ENCODE measurements around the gene TRIM69. TPM values are rescaled to one million over a fixed set of nuclear protein-coding genes. Genes with fewer than 3 reads are reported as not detected.

Gene TRIM69
- total and polyA plus RNA-seq, 2 donors (not counting 1 experiment from before 2014, with no cell fraction given): 18.3 to 40.1 TPM

- H3K9me3 ChIP-seq (ENCODE audit: control insufficient read depth, insufficient read depth, low read depth, low read length): no peaks in the 10 kb centered on the region
- TF ChIP-seq EZH2 (IDR thresholded peaks at IDR 0.05; ENCODE audit: low read length, missing control alignments) (no peak), CTCF (conservative IDR thresholded peaks at IDR 0.05 in 1 of 2, IDR thresholded peaks at IDR 0.05 in 1 of 2; ENCODE audit: low read depth in 1 of 2, low read length in 2 of 2) (no peak)
- peak overlapping the region; percentile 63 for H2AFZ ChIP-seq (ENCODE audit: low read length)
- H3K27me3 ChIP-seq (ENCODE audit: control insufficient read depth, insufficient read depth, low read length): no peaks in the 10 kb centered on the region
- H3K4me2 ChIP-seq (ENCODE audit: extremely low read depth, insufficient read depth, low read length): peak overlapping the region; percentile 83
- peak overlapping the region; percentile 95 for H3K27ac ChIP-seq (ENCODE audit: insufficient read depth, low read length)
- H3K4me3 ChIP-seq (replicated peaks in 1 of 4; ENCODE audit: control extremely low read depth in 1 of 4, insufficient read depth in 1 of 4, low read depth in 3 of 4, low read length in 4 of 4): peak overlapping the region; percentile 72 to 94 (median 88)
- no peaks in the 10 kb centered on the region for H4K20me1 ChIP-seq (ENCODE audit: control insufficient read depth, extremely low read depth, insufficient read depth, low read length)
- peak overlapping the region; percentile 93 for H3K9ac ChIP-seq (ENCODE audit: insufficient read depth, low read length)
- peaks cover 10% of the 10 kb centered on the region for H3K4me1 ChIP-seq (ENCODE audit: control insufficient read depth, extremely low read depth, insufficient read depth, low read length)
- DNase-seq (ENCODE audit: low read depth in 2 of 2): peak in 1 of 2 donors; percentile 50
- no peaks in the 10 kb centered on the region for H3K36me3 ChIP-seq (ENCODE audit: control insufficient read depth, insufficient read depth, low read length)
- peaks cover 12% of the 10 kb centered on the region for H3K79me2 ChIP-seq (ENCODE audit: control insufficient read depth, insufficient read depth, low read length)
These were observed 6.8 kb upstream of the TRIM69 start for GRCh38 chr15:44729408-44730127.

GRCh38 chr15:44734839-44735481 is 1.4 kb upstream of the TRIM69 start:
- H2AFZ ChIP-seq (ENCODE audit: low read length): no peak overlapping the region
- no peak overlapping the region for H3K27ac ChIP-seq (ENCODE audit: insufficient read depth, low read length)
- H3K36me3 ChIP-seq (ENCODE audit: control insufficient read depth, insufficient read depth, low read length): no peaks in the 10 kb centered on the region
- H3K79me2 ChIP-seq (ENCODE audit: control insufficient read depth, insufficient read depth, low read length): peaks cover 7% of the 10 kb centered on the region
- no peak for DNase-seq (ENCODE audit: low read depth in 2 of 2)
- TF ChIP-seq EZH2 (IDR thresholded peaks at IDR 0.05; ENCODE audit: low read length, missing control alignments) (no peak), CTCF (conservative IDR thresholded peaks at IDR 0.05 in 1 of 2, IDR thresholded peaks at IDR 0.05 in 1 of 2; ENCODE audit: low read depth in 1 of 2, low read length in 2 of 2) (no peak)
- no peaks in the 10 kb centered on the region for H3K27me3 ChIP-seq (ENCODE audit: control insufficient read depth, insufficient read depth, low read length)
- peaks cover 7% of the 10 kb centered on the region for H3K4me1 ChIP-seq (ENCODE audit: control insufficient read depth, extremely low read depth, insufficient read depth, low read length)
- peak overlapping the region; percentile 15 for H3K4me2 ChIP-seq (ENCODE audit: extremely low read depth, insufficient read depth, low read length)
- H3K9me3 ChIP-seq (ENCODE audit: control insufficient read depth, insufficient read depth, low read depth, low read length): no peaks in the 10 kb centered on the region
- H3K4me3 ChIP-seq (replicated peaks in 1 of 4; ENCODE audit: control extremely low read depth in 1 of 4, insufficient read depth in 1 of 4, low read depth in 3 of 4, low read length in 4 of 4): no peak overlapping the region
- no peaks in the 10 kb centered on the region for H4K20me1 ChIP-seq (ENCODE audit: control insufficient read depth, extremely low read depth, insufficient read depth, low read length)
- H3K9ac ChIP-seq (ENCODE audit: insufficient read depth, low read length): no peak overlapping the region

GRCh38 chr15:44735482-44736180 is 697 bp upstream of the TRIM69 start:
- peak overlapping the region; percentile 44 for H3K27ac ChIP-seq (ENCODE audit: insufficient read depth, low read length)

More at GRCh38 chr15:44735482-44736180, 697 bp upstream of the TRIM69 start:
- Histone ChIP-seq H2AFZ (ENCODE audit: low read length) (peak overlapping the region; percentile 48), H3K27me3 (ENCODE audit: control insufficient read depth, insufficient read depth, low read length) (no peaks in the 10 kb centered on the region), H3K9ac (ENCODE audit: insufficient read depth, low read length) (no peak overlapping the region), H3K79me2 (ENCODE audit: control insufficient read depth, insufficient read depth, low read length) (peaks cover 1% of the 10 kb centered on the region), H4K20me1 (ENCODE audit: control insufficient read depth, extremely low read depth, insufficient read depth, low read length) (no peaks in the 10 kb centered on the region), H3K4me1 (ENCODE audit: control insufficient read depth, extremely low read depth, insufficient read depth, low read length) (peaks cover 7% of the 10 kb centered on the region), H3K36me3 (ENCODE audit: control insufficient read depth, insufficient read depth, low read length) (no peaks in the 10 kb centered on the region), H3K4me3 (replicated peaks in 1 of 4; ENCODE audit: control extremely low read depth in 1 of 4, insufficient read depth in 1 of 4, low read depth in 3 of 4, low read length in 4 of 4) (no peak overlapping the region), H3K9me3 (ENCODE audit: control insufficient read depth, insufficient read depth, low read depth, low read length) (no peaks in the 10 kb centered on the region), H3K4me2 (ENCODE audit: extremely low read depth, insufficient read depth, low read length) (peak overlapping the region; percentile 15)
- DNase-seq (ENCODE audit: low read depth in 2 of 2): peak in 1 of 2 donors; percentile 17
- no peak for TF ChIP-seq EZH2 (IDR thresholded peaks at IDR 0.05; ENCODE audit: low read length, missing control alignments)
- TF ChIP-seq CTCF (conservative IDR thresholded peaks at IDR 0.05 in 1 of 2, IDR thresholded peaks at IDR 0.05 in 1 of 2; ENCODE audit: low read depth in 1 of 2, low read length in 2 of 2): no peak

Data from fibroblast of lung (primary cell).